ENCODE data around the gene KIAA0232. TPM values are rescaled to one million over a fixed set of nuclear protein-coding genes. Genes with fewer than 3 reads are reported as not detected.
"Not testable (repeated sequence)": the region's sequence is repeated elsewhere in the genome, so short reads cannot be mapped to it uniquely, and the experiment has no call there.

KIAA0232 gene
- total RNA-seq, 1 donor from 2014 or later: 15.9 TPM

GRCh38 chr4:6753891-6754290 is 28.6 kb upstream of the KIAA0232 start:
- intact Hi-C loops (cut with DNase I): no loop called here
- no peak for DNase-seq (ENCODE audit: low spot score in 2 of 2)
- no peaks in the 10 kb centered on the region for H3K36me3 ChIP-seq
- TF ChIP-seq CTCF (IDR thresholded peaks at IDR 0.05): no peak
- no peak overlapping the region for H3K4me3 ChIP-seq
- no peaks in the 10 kb centered on the region for H3K4me1 ChIP-seq
- H3K27me3 ChIP-seq: no peaks in the 10 kb centered on the region
- H3K27ac ChIP-seq: no peak overlapping the region
- H3K9me3 ChIP-seq: no peaks in the 10 kb centered on the region

- Histone ChIP-seq H3K4me3 (no peak overlapping the region), H3K27me3 (no peaks in the 10 kb centered on the region), H3K9me3 (no peaks in the 10 kb centered on the region), H3K4me1 (no peaks in the 10 kb centered on the region), H3K36me3 (no peaks in the 10 kb centered on the region), H3K27ac (no peak overlapping the region)
- DNase-seq (ENCODE audit: low spot score in 2 of 2): no peak
- intact Hi-C loops (cut with DNase I): no loop called here
- no peak for TF ChIP-seq CTCF (IDR thresholded peaks at IDR 0.05)
Measured at GRCh38 chr4:6754481-6755087, 27.9 kb upstream of the KIAA0232 start.

GRCh38 chr4:6755088-6755753 is 27.3 kb upstream of the KIAA0232 start:
- no peak overlapping the region for H3K27ac ChIP-seq

GRCh38 chr4:6756345-6756744 is 26.2 kb upstream of the KIAA0232 start:
- DNase-seq (ENCODE audit: low spot score in 2 of 2); H3K27ac ChIP-seq; H3K27me3 ChIP-seq; H3K4me3 ChIP-seq; H3K36me3 ChIP-seq; H3K9me3 ChIP-seq; intact Hi-C loops (cut with DNase I); H3K4me1 ChIP-seq: not testable (repeated sequence)

More at GRCh38 chr4:6755088-6755753, 27.3 kb upstream of the KIAA0232 start:
- Histone ChIP-seq H3K36me3 (no peaks in the 10 kb centered on the region), H3K27me3 (no peaks in the 10 kb centered on the region), H3K9me3 (no peaks in the 10 kb centered on the region), H3K4me1 (no peaks in the 10 kb centered on the region), H3K4me3 (no peak overlapping the region)
- TF ChIP-seq CTCF (IDR thresholded peaks at IDR 0.05): no peak
- intact Hi-C loops (cut with DNase I): no loop called here
- DNase-seq (ENCODE audit: low spot score in 2 of 2): no peak

- H3K4me3 ChIP-seq: no peak overlapping the region
- no peak for TF ChIP-seq CTCF (IDR thresholded peaks at IDR 0.05)
- no peaks in the 10 kb centered on the region for H3K4me1 ChIP-seq
- DNase-seq (ENCODE audit: low spot score in 2 of 2): no peak
- no peaks in the 10 kb centered on the region for H3K9me3 ChIP-seq
- no peaks in the 10 kb centered on the region for H3K36me3 ChIP-seq
- no peak overlapping the region for H3K27ac ChIP-seq
- H3K27me3 ChIP-seq: no peaks in the 10 kb centered on the region
- intact Hi-C loops (cut with DNase I): no loop called here
Measured at GRCh38 chr4:6758728-6759127, 23.8 kb upstream of the KIAA0232 start.

- Histone ChIP-seq H3K27ac (no peak overlapping the region), H3K36me3 (no peaks in the 10 kb centered on the region), H3K4me1 (no peaks in the 10 kb centered on the region), H3K9me3 (no peaks in the 10 kb centered on the region), H3K27me3 (no peaks in the 10 kb centered on the region), H3K4me3 (no peak overlapping the region)
- no peak for DNase-seq (ENCODE audit: low spot score in 2 of 2)
- intact Hi-C loops (cut with DNase I): no loop called here
- no peak for TF ChIP-seq CTCF (IDR thresholded peaks at IDR 0.05)
Measured at GRCh38 chr4:6760865-6761264, 21.7 kb upstream of the KIAA0232 start.
